GM19023 (cell line): ENCODE measurements around the gene LGR5.

ENCODE experiments used
- ATAC-seq: cut with Tn5 transposase; IDR thresholded peaks from one replicate; pipeline ENCODE4 v1.9.1; 2021; ENCODE audit warnings: mild to moderate bottlenecking, moderate library complexity; ENCODE audit not compliant: unreplicated experiment

The LGR5 gene, protein sequence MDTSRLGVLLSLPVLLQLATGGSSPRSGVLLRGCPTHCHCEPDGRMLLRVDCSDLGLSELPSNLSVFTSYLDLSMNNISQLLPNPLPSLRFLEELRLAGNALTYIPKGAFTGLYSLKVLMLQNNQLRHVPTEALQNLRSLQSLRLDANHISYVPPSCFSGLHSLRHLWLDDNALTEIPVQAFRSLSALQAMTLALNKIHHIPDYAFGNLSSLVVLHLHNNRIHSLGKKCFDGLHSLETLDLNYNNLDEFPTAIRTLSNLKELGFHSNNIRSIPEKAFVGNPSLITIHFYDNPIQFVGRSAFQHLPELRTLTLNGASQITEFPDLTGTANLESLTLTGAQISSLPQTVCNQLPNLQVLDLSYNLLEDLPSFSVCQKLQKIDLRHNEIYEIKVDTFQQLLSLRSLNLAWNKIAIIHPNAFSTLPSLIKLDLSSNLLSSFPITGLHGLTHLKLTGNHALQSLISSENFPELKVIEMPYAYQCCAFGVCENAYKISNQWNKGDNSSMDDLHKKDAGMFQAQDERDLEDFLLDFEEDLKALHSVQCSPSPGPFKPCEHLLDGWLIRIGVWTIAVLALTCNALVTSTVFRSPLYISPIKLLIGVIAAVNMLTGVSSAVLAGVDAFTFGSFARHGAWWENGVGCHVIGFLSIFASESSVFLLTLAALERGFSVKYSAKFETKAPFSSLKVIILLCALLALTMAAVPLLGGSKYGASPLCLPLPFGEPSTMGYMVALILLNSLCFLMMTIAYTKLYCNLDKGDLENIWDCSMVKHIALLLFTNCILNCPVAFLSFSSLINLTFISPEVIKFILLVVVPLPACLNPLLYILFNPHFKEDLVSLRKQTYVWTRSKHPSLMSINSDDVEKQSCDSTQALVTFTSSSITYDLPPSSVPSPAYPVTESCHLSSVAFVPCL

DNA sequence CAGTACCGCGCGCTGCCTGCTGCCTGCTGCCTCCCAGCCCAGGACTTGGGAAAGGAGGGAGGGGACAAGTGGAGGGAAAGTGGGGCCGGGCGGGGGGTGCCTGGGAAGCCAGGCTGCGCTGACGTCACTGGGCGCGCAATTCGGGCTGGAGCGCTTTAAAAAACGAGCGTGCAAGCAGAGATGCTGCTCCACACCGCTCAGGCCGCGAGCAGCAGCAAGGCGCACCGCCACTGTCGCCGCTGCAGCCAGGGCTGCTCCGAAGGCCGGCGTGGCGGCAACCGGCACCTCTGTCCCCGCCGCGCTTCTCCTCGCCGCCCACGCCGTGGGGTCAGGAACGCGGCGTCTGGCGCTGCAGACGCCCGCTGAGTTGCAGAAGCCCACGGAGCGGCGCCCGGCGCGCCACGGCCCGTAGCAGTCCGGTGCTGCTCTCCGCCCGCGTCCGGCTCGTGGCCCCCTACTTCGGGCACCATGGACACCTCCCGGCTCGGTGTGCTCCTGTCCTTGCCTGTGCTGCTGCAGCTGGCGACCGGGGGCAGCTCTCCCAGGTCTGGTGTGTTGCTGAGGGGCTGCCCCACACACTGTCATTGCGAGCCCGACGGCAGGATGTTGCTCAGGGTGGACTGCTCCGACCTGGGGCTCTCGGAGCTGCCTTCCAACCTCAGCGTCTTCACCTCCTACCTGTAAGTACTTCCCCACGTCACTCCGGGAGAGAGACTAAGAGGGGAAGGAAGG is at the start of gene LGR5:
LGR5 (plus strand) TSS at position 186 of the 732 bp plus-strand sequence; CDS start at position 469, 283 bp downstream.
- ATAC-seq, result no peak

DNA sequence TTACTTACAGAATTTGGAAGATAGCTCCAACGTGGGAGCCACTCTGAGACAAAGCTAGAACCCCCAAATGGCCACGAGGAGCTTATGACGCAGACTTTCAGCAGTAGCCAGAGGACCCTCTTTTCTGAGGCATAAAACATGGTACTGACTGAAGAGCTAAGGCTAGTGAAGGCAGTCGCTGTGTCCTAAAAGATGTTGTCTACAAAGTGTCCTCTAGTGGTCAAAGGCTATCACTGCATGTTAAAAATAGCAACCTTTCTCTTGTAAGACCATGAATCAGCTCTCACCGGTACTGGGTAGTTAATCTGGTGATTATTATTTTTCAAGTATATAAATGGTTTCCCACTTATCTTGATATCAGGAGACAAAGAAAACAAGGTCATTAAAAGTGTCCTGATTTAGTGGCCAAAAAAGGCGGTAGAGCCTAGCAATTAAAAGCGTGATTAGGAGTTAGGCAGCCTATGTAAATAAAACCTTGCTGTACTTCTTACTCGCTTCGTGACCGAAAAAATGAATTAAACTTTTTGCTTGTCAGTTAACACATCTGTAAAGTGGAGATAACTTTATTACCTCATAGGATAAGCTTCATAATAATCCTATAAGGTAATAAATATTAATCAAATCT is 47.0 kb upstream of the LGR5 start:
- peak; percentile 84 for ATAC-seq

DNA sequence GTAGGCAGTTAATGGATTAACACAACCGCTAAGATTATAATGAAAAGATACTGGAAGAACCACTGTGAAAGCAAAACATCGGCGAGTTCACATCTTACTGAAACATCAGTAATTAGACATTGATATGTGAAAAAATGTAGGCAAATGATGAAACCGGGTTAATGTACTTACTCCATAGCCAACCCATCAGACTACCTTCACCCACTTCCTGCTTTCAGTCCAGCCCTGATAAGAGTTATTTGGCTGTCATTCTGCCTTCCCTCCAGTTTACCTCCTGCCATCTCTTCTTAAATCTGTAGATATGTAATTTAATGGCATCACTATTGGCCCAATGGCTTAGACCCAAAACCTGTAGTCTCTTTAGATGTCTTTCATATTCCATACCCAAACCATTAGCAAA is 46.0 kb upstream of the LGR5 start:
- no peak for ATAC-seq

DNA sequence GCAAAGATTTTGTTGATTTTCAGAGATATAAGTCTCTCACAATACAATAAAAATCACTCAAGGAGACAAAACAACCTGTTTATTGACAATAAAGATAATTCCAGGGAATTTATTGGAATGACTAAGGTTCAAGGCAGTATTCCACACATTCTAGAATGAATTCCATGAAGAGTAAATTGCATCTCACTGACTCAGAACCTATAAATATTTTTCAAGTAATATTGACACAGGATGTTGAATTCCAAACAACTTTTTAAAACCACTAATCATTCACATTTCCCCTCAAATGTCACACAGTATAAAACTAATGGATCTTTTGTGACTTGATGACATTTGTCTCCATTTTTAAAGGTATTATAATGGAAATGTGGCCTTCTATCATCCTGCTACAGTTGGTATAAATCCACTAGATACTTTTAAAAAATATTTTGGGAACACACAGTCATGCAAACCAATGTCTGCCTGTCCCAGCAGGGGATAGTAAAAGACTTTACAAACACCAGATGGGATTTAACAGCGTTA is 42.1 kb upstream of the LGR5 start:
- no peak for ATAC-seq

DNA sequence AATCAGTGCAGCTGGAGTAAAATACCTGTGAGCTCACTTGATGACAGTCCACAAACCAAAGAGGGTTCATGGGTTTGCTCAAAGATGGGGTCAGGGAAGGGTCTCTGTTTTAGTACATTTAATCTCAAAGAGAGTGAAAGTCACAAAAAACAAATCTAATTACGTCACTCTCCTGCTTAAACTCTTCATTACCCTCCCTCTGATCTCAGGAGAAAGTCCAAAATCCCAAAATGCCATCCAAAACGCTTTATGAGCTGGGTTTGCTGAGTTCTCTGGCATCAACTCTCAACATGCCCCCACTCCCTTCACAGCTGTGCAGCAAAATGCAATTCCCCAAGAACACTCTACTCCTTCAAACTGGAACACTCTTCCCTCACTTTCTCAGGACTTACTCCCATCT is 40.4 kb upstream of the LGR5 start:
- ATAC-seq, result no peak

DNA sequence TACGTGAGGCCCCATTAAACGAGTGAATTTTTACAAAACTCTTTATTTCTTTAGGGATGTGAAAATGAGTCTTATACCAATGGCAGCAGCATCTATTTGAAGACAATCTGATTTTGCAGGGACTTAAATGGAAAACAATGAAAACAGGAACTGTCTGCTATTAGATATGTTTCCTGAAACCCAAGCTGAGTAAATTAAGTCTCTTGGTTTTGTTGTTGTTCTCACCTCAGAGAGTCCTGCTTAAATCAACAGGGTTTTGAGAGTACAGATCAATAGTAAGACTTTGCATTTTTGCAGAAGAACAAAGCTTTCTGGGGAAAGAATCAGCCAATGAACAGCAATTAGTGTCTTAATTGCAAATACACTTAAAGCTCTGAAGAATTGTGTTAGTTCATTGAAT is 39.1 kb upstream of the LGR5 start:
- ATAC-seq, result no peak

DNA sequence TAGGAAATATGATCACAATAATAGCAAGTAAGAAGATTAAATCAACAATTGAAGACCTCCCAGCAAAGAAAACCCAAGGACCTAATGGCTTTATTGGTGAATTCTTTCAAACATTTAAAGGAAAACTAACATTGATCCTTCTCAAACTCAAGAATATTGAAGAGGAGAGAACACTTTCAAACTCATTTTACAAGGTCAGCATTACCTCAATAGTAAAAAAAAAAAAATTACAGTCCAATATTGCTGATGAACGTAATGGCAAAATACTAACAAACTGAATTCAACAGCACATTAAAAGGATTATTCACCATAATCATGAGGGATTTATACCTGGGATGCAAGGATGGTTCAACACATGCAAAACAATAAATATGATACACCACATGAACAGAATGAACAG is 33.7 kb upstream of the LGR5 start:
- no peak for ATAC-seq

DNA sequence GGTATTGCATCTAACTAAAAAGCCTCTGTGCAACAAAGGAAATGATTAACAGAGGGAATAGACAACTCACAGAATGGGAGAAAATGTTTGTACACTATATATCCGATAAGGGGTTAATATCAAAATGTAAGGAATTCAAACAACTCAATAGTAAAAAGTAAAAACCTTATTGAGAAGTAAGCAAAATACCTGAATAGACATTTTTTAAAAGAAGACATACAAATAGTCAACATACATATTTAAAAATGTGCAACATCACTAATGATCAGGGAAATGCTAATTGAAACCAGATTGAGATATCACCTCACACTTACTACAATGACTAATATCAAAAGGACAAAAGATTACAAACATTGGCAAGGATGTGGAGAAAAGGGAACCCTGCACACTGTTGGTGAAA is 31.9 kb upstream of the LGR5 start:
- no peak for ATAC-seq

- no peak for ATAC-seq
Observed at GRCh38 chr12:71410844-71411243, 28.8 kb upstream of the LGR5 start.

GRCh38 chr12:71411635-71412034 is 28.0 kb upstream of the LGR5 start:
- ATAC-seq, result no peak

GRCh38 chr12:71415336-71416231 is 24.0 kb upstream of the LGR5 start:
- ATAC-seq, result peak; percentile 81

DNA sequence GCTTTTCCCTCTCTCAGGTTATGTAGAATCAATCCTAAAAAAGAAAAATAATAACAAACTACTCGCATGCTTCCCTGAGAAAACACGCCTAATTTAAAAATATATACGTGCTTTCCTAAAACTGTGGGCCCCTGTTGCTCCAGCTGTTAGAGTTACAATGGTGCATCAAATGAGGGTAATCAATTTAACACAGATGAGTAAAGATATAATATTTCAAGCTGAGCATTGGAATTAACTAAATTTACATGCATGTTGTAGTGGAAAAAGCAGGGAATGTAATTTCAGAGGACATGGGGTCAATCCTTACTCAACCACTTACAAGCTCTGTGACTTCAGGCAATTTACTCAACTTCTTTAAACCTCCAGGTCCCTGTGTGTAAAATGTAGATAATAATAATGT is 22.4 kb upstream of the LGR5 start:
- no peak for ATAC-seq

DNA sequence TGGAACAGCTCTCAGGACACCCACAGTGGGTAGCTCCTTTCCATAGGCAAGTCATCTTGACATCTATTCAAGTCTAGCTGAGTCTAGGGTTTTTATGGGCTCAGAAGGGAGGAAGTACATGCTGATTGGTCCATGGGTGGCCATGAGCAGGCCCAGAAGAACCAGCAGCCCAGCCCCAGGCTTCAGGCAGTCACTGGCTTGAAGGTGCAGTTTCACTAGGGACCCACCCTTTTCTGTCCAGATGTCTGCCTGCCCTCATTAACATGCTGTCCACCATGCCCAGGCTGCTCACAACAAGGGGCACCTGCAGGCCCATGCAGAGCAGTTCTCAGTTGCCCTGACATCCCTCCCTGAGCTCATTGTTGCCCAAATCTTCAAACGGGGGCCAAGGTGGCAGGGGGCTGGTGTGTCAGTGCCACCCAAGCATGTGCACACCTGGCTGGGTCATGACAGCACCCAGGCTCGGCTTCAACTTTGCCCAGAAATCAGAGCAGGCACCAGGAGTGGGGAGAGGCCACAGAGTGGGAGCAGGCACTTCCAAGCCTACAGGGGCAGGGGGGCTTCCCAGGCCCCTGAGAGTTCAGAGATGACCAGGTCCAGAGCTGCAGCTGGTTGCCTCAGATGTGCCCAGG is 18.7 kb upstream of the LGR5 start:
- no peak for ATAC-seq

DNA sequence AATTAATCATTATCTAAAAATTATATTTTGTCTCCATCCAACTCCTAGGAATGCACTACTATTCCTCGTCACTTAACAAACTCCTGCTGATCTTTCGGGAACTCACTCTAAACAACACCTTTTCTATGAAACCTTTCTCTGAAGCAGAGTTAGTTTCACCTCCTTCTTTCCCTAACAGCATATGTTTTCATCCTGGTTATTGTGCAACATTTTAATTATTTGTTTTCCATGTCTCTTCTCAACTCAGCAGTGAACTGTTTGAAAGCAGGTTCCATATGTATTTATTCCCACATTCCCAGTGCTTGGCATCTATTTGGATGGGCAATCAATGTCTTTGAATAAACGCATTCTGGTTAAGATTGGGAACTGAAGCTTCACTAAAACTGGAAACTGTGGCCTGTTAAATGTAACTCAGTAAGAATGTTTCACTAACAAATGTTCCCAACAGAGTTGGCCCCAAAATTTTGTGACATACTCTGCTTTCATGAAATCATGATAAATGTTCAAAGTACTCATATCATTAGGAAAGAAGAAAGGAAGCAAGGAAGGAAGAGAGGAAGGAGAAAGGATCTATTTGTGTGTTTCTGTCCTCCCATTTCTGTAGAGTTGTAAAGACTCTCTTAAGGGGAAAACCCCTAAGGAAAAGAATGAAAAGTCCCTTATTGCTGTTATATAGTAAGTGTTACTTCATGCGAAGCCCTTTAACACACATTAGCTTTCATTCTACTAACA is 13.9 kb upstream of the LGR5 start:
- ATAC-seq, result no peak

DNA sequence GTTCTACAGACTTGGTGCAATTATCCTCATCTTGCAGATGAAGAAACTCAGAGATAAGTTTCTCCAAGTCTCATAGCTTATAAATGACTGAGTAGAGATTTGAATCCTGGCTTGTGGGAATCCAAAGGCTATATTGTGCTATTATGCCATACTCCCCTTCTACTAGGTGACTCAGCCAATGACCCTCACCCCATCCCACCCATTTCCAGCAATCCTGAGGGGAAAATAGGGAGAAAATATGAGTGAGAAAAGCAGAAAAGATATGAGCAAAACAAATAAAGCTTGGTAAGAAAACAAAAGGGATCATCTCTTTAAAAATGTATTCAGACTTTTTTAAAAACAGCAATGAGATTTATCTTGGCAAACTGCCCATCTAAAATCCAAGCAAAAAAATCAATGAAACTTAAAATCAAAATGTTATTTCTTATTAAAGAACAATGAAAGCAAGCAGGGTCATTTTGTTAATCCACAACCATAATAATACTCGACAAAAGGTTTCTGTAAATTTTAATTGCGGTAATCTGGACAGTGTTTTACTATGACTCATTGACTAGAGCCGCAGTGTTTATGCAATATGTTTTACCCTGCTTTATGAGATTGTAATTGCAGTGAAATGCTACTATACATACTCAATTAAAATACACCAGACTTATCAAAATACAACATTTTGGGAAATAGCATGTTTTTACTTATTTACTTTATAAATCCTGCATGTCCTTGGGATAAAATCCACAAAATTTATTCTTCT is 13.1 kb upstream of the LGR5 start:
- ATAC-seq, result no peak

- ATAC-seq, result no peak
Observed at GRCh38 chr12:71430756-71431155, 8.8 kb upstream of the LGR5 start.

- no peak for ATAC-seq
Observed at GRCh38 chr12:71431991-71432390, 7.6 kb upstream of the LGR5 start.

DNA sequence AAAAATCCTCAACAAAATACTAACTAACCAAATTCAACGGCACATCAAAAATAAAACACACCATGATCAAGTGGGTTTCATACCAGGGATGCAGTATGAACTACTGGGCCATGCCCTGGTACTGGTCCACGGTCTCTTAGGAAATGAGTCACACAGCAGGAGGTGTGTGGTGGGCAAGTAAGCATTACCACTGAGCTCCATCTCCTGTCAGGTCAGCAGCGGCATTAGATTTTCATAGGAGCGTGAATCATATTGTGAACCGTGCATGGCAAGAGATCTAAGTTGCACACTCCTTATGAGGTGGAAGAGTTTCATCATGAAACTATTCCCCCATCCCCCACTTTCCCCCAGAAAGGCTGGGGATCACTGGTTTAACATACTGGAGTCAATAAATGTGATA is 6.7 kb upstream of the LGR5 start:
- ATAC-seq, result no peak
